Cardiac fibroblast (primary cell): Measurements from ENCODE around the gene ABHD17C.
A peak's percentile ranks its signal among the peaks of the same experiment; 100 is the strongest.
"Not testable (repeated sequence)": the region's sequence is repeated elsewhere in the genome, so short reads cannot be mapped to it uniquely, and the experiment has no call there.

Source experiments
- DNase-seq, 2 donors: peaks; one replicate each; pipeline versions ENCODE4 v3.0.0 to v3.0.0-alpha.2; 2010; ENCODE audit warnings: low read depth in 2 of 2
- H3K4me3 ChIP-seq, 2 donors: replicated peaks in 1 of 2; 1 replicate in 1 of 2; 2 replicates in 1 of 2; pipeline ENCODE4 v1.5.1; 2011; ENCODE audit warnings: low read depth in 2 of 2, low read length in 2 of 2, mild to moderate bottlenecking in 2 of 2, moderate library complexity in 1 of 2
- TF ChIP-seq, protein P1 (sequence below): IDR thresholded peaks from one replicate; pipeline ENCODE4 v1.5.1; 2011; ENCODE audit warnings: low read depth, mild to moderate bottlenecking, low read length, inconsistent platforms

ABHD17C gene

GRCh38 chr15:80695099-80695910, at the start of gene ABHD17C:
Gene ABHD17C (plus strand): TSS chr15:80695310. CDS start chr15:80695430, 120 bp downstream.
- H3K4me3 ChIP-seq: peak within 1 kb of the TSS; percentile 63 to 88
- TF ChIP-seq, protein P1, sequence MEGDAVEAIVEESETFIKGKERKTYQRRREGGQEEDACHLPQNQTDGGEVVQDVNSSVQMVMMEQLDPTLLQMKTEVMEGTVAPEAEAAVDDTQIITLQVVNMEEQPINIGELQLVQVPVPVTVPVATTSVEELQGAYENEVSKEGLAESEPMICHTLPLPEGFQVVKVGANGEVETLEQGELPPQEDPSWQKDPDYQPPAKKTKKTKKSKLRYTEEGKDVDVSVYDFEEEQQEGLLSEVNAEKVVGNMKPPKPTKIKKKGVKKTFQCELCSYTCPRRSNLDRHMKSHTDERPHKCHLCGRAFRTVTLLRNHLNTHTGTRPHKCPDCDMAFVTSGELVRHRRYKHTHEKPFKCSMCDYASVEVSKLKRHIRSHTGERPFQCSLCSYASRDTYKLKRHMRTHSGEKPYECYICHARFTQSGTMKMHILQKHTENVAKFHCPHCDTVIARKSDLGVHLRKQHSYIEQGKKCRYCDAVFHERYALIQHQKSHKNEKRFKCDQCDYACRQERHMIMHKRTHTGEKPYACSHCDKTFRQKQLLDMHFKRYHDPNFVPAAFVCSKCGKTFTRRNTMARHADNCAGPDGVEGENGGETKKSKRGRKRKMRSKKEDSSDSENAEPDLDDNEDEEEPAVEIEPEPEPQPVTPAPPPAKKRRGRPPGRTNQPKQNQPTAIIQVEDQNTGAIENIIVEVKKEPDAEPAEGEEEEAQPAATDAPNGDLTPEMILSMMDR: no peak
- peak; percentile 69 to 70 for DNase-seq

DNA sequence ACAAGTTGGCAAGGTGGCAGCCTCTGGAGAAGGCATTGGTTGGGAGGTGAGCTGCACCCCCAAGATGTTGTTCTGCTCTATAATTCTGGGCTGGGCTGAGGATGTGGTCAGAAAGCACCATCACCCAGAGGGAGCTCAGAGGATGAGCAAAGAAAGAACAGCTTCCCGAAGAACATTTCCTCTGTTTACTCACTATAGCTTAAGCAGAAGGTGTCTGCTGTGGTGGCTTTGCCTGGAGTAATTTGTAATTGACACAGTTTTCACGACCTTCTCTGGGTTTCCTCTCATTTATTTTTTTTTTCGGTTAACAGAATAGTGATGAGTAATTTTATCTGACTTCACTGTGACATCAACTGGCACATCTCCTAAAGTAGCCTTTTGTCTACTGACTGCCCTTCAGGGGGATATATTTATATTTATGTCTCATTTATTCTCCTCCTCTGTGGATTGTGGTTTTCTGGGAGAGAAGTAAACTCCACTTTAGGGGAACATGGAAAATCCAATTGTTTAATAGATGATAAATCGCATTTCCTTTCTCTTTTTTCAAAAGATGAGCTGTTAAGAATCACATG, 49.5 kb upstream of the ABHD17C start:
- TF ChIP-seq, protein P1: no peak
- no peak overlapping the region for H3K4me3 ChIP-seq
- DNase-seq: peak in 1 of 2 donors; percentile 28

GRCh38 chr15:80647424-80647823, 47.7 kb upstream of the ABHD17C start:
- H3K4me3 ChIP-seq, DNase-seq: not testable (repeated sequence)

- DNase-seq: no peak
- no peak overlapping the region for H3K4me3 ChIP-seq
- TF ChIP-seq, protein P1: no peak
Observed at GRCh38 chr15:80654299-80654698, 40.8 kb upstream of the ABHD17C start.

DNA sequence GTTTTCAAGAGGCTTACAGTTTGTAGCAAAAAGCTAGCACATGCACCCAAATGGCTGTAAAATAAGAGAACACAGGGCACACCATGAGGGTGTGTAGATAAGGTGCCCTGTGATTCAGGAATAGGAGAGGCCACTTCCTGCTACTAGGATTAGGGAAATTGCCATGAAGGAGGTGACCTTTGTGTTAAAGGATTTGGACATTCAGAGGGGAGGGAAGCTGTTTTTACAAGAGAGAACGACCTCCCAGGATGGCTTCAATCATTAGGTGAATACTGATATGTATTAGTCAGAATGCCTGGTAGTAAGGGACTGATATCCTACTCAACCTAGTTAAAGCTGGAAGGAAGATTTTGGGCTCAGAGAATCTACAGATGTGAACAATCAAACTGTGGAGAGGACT, 35.7 kb upstream of the ABHD17C start:
- no peak for DNase-seq
- TF ChIP-seq, protein P1: no peak
- no peak overlapping the region for H3K4me3 ChIP-seq

- TF ChIP-seq, protein P1: peak; percentile 44
- no peak overlapping the region for H3K4me3 ChIP-seq
- peak; percentile 49 to 63 for DNase-seq
Observed at GRCh38 chr15:80660119-80660518, 35.0 kb upstream of the ABHD17C start.

DNA sequence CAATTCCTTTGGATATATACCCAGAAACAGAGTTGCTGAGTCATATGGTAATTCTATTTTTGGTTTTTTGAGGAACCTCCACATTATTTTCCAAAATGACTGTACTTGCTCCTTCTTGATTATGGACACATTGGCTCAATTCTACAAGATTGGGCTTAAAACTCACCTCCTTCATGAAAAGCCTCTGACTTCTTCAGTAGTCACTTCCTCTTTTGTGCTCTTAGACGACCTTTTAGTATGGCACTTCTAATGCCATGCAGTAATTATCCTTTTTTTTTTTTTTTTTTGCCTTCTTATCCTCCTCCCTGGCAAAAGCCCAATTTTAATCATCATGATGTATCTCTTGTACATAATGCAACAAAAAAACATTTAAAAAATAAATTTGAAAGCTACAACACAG, 33.0 kb upstream of the ABHD17C start:
- TF ChIP-seq, protein P1: no peak
- no peak overlapping the region for H3K4me3 ChIP-seq
- no peak for DNase-seq
